HG03378 (cell line): Measurements from ENCODE around the gene MBD3L2B.
"Not testable (repeated sequence)": the region's sequence is repeated elsewhere in the genome, so short reads cannot be mapped to it uniquely, and the experiment has no call there.

Experiments used
- ATAC-seq: cut with Tn5 transposase; IDR thresholded peaks from one replicate; pipeline ENCODE4 v1.9.1; 2021; ENCODE audit warnings: mild to moderate bottlenecking, moderate library complexity; ENCODE audit not compliant: unreplicated experiment

Gene MBD3L2B

GRCh38 chr19:7021331-7021730, at the start of gene MBD3L2B:
Gene MBD3L2B, minus strand, starts transcription at chr19:7021431. Its CDS starts 34 bp downstream, at chr19:7021397.
- ATAC-seq = not testable (repeated sequence)

DNA sequence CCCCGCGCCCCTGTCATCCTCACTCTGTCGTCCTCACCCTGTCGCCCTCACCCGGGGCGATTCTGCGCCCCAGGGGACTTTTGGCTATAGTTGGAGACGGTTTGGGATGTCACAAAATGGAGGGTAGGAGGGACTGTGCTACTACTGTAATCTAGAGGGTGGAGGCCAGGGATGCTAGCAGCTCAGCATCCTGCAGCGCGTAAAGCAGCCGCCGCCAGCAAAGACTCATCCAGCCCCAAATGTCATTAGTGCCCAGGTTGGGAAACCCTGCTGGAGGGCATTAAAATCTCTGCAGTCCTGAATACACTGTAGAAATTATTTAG, 48.6 kb upstream of the MBD3L2B start:
- ATAC-seq = peak; percentile 28

GRCh38 chr19:7069042-7069903, 48.0 kb upstream of the MBD3L2B start, which contains the start of gene ZNF557:
Gene ZNF557, plus strand, starts transcription at chr19:7069703. Its CDS starts 5,372 bp downstream, at chr19:7075075.
- ATAC-seq = peak; percentile 73

DNA sequence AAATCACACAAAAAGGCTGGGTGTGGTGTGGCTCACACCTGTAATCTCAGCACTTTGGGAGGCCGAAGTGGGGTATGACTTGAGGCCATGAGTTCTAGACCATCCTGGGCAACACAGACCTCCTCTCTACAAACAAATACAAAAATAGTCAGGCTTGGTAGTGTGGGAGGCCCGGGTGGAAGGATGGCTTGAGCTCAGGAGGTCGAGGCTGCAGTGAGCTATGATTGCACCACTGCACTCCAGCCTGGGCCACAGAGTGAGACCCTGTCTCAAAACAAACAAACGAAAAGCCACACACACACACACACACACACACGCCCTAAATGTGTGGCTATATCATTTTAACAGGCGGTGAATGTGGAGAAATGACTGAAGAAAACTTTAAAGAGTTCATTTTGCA, 47.4 kb upstream of the MBD3L2B start:
- ATAC-seq = no peak

DNA sequence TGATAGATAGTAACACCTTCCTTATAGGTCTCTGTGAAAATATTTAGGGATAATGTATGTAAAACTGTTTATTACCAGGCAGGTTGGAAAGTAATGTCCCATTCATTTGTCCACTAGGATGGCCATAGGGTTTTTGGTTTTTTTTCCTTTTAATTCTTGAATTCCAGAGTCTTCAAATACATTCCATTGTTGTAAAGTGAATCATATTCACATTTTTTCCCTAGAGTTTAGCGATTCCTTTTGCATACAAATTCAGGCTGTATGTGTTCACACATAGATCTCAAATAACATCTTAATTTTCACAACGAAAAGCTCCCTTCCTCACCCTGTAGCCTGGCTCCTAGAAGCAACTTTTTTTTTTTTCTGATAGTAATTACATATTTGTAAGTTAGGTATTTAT, 46.5 kb upstream of the MBD3L2B start:
- ATAC-seq = no peak

DNA sequence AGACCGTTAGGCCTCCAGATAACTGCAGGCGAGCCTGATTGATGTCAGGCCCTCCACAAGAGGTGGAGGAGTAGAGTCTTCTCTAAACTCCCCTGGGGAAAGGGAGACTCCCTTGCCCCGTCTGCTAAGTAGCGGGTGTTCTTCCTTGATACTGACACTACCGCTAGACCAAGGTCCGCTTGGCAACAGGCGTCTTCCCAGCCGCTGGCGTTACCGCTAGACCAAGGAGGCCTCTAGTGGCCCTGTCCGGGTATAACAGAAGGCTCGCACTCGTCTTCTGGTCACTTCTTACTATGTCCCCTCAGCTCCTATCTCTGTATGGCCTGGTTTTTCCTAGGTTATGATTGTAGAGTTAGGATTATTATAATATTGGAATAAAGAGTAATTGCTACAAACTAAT, 45.9 kb upstream of the MBD3L2B start:
- ATAC-seq = not testable (repeated sequence)

DNA sequence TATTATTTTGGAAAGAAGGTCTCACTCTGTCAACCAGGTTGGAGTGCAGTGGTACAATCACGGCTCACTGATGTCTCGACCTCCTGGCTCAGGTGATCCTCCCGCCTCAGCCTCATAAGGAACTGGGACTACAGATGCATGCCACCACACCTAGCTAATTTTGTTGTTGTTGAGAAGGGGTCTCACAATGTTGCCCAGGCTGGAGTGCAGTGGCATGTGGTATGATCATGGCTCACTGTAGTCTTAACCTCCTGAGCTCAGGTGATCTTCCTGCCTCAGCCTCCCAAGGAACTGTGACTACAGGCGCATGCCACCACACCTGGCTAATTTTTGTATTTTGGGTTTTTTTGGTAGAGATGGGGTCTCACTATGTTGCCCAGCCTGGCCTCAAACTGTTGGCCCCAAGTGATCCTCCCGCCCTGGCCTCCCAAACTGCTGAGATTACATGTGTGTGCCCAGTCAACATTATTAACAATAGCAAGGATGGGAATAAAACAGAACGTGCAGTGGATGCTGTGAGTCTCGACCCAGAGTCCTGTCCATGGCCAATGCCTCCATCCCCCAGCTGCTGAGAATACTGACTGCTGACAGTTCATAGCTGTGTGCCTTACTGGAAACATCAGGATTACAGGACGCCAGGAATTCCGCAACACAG, 42.7 kb upstream of the MBD3L2B start:
- ATAC-seq = no peak

- no peak for ATAC-seq
These were observed 42.1 kb upstream of the MBD3L2B start for GRCh38 chr19:7063339-7063738.

- not testable (repeated sequence) for ATAC-seq
These were observed 38.7 kb upstream of the MBD3L2B start for GRCh38 chr19:7059977-7060376.

GRCh38 chr19:7058576-7058975, 37.3 kb upstream of the MBD3L2B start, which contains the start of gene MBD3L3:
Gene MBD3L3, minus strand, starts transcription at chr19:7058676. Its CDS starts 71 bp downstream, at chr19:7058605.
- ATAC-seq = not testable (repeated sequence)

DNA sequence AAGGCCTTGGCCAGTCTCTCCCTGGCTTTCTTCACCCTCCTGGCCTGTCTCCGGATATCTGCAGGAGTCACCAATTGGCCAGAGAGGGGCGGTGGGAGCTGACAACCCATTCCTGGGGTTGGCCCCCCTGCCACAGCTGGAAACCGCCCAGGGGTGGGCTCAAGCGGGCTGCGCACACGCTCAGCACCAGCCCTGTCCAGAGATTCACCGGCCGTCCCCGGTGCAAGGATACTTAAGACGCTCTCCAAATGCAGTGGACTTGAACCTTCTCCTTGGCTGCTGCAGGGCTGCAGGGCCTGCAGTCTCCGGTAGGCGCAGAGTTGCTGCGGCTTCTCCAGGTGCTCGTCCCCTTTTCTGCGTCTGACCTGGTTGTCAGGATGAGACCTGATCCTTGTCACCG, 35.1 kb upstream of the MBD3L2B start:
- not testable (repeated sequence) for ATAC-seq

DNA sequence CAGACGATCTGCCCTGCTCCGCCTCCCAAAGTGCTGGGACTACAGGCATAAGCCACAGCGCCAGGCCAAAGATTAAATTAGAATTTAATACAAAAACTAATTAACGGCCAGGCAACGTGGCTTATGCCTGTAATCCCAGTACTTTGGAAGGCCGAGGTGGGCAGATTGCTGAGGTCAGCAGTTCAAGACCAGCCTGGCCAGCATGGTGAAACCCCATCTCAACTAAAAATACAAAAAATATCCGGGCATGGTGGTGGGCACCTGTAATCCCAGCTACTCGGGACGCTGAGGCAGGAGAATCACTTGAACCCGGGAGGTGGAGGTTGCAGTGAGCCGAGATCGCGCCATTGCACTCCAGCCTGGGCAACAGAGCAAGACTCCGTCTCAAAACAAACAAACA, 34.4 kb upstream of the MBD3L2B start:
- ATAC-seq = not testable (repeated sequence)

GRCh38 chr19:7054635-7055368, 33.6 kb upstream of the MBD3L2B start:
- not testable (repeated sequence) for ATAC-seq

- not testable (repeated sequence) for ATAC-seq
These were observed 31.7 kb upstream of the MBD3L2B start for GRCh38 chr19:7052896-7053295.

DNA sequence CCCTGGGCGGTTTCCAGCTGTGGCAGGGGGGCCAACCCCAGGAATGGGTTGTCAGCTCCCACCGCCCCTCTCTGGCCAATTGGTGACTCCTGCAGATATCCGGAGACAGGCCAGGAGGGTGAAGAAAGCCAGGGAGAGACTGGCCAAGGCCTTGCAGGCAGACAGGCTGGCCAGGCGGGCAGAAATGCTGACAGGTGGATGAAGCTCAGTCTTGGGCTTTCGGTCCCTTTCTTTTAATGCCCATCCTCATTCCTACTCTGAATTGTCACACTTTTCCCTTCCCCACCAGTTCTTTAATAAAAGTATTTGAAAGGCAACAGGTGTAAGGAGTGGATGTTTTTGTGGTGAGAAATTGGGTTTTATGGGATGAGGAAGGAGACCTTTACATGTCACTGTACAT, 30.2 kb upstream of the MBD3L2B start:
- ATAC-seq = not testable (repeated sequence)

GRCh38 chr19:7049021-7049420, 27.8 kb upstream of the MBD3L2B start, which contains the start of gene MBD3L2:
Gene MBD3L2, plus strand, starts transcription at chr19:7049321. Its CDS starts 53 bp downstream, at chr19:7049374.
- not testable (repeated sequence) for ATAC-seq

DNA sequence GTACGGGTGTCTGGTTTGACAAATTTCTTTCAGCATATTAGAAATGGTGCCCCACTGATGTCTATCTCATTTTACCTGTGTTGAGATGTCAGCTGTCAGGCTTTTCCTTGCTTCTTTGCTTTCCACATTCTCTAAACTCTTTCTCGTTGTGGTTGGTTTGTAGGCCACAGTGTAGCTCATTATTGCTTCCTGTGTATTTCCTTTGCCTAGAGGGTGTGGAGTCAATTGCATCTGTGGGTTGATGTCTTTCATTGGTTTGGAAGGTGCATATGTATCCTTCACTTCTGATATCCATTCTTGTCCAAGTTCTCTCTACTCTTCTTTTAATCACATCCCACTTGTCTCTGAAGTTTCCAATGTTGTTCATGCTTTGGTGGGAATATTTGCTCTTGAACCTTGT, 20.3 kb upstream of the MBD3L2B start:
- not testable (repeated sequence) for ATAC-seq

DNA sequence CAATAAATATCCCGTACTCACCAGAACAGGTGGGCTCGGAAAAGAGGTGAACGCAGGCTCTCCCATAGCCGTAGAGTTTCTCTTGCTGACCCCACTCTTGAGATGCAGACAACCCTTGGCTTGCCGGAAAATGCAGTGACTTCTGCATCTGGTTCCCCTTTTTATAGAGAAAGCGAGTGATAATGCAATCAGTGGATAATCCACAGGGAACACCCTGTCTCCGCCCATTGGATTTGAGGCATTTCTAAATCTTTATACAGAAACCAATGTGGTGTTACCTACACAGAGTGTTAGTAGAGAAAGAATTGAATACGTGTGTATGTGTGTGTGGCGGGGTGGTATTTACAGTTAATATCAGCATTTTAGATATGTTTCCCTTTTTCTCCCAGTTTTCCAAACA, 18.8 kb upstream of the MBD3L2B start, which contains the start of gene MBD3L4:
Gene MBD3L4 (minus strand): TSS at position 101 of the 400 bp plus-strand sequence. CDS start 35 bp downstream, at position 66.
- not testable (repeated sequence) for ATAC-seq

GRCh38 chr19:7030278-7030677, 9.0 kb upstream of the MBD3L2B start, which contains the start of gene MBD3L5:
Gene MBD3L5, plus strand, starts transcription at chr19:7030578. Its CDS starts 34 bp downstream, at chr19:7030612.
- not testable (repeated sequence) for ATAC-seq

GRCh38 chr19:7028790-7029189, 7.6 kb upstream of the MBD3L2B start:
- not testable (repeated sequence) for ATAC-seq

- ATAC-seq = no peak
These were observed 2.4 kb downstream of the MBD3L2B start for GRCh38 chr19:7018828-7019227.
